ENCODE data around the gene ALKBH2. TPM values are rescaled to one million over a fixed set of nuclear protein-coding genes. Genes with fewer than 3 reads are reported as not detected.

The ALKBH2 gene
- total RNA-seq, 4 donors from 2014 or later, result 2.1 to 26.5 (median 19.1) TPM

DNA sequence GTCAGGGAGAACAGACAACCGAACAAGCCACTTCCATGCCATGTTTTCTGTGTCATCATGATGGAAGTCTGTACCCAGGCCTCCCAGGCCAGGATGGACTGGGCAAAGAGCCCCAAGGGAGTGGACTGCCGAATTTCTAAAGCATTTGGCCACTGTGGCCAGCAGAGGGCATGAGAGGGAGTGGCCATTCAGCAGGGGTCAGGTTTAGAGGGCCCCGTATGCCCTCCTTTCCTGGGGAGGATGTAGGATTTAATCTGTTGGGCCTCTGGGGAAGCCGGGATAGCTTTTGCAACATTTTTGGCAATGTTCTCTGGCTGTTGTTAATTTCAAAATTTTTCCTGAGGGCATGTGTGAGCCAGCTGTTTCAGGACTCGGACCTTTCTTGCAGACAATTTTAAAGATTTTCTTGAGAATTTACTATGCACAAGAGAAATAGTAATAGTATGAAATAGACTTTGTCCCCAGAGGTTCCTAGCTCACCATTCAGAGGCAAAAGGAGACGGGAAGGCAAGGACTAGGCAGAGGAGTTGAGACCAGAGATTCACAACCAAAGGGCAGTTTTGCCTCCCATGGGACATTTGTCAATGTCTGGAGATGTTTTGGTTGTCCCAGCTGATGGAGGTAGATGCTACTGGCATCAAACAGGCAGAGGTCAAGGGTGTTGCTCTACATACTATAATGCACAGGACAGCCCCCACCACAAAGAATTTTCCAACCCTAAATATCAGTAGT is 41.1 kb upstream of the ALKBH2 start:
- no peaks in the 10 kb centered on the region for H3K27me3 ChIP-seq
- peak; percentile 36 to 56 for DNase-seq
- no peaks in the 10 kb centered on the region for H3K4me1 ChIP-seq
- H3K27ac ChIP-seq, result peak overlapping the region; percentile 27 to 34
- no peak for TF ChIP-seq POLR2A (IDR thresholded peaks at IDR 0.05)
- TF ChIP-seq, protein P1, sequence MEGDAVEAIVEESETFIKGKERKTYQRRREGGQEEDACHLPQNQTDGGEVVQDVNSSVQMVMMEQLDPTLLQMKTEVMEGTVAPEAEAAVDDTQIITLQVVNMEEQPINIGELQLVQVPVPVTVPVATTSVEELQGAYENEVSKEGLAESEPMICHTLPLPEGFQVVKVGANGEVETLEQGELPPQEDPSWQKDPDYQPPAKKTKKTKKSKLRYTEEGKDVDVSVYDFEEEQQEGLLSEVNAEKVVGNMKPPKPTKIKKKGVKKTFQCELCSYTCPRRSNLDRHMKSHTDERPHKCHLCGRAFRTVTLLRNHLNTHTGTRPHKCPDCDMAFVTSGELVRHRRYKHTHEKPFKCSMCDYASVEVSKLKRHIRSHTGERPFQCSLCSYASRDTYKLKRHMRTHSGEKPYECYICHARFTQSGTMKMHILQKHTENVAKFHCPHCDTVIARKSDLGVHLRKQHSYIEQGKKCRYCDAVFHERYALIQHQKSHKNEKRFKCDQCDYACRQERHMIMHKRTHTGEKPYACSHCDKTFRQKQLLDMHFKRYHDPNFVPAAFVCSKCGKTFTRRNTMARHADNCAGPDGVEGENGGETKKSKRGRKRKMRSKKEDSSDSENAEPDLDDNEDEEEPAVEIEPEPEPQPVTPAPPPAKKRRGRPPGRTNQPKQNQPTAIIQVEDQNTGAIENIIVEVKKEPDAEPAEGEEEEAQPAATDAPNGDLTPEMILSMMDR (IDR thresholded peaks at IDR 0.05), result peak in 3 of 4 experiments; percentile 30 to 37 (median 32)
- intact Hi-C loops (cut with DNase I; ENCODE audit: low total_unique reads), result no loop called here
- H3K4me3 ChIP-seq, result no peak overlapping the region
- no peaks in the 10 kb centered on the region for H3K9me3 ChIP-seq
- no peaks in the 10 kb centered on the region for H3K36me3 ChIP-seq

DNA sequence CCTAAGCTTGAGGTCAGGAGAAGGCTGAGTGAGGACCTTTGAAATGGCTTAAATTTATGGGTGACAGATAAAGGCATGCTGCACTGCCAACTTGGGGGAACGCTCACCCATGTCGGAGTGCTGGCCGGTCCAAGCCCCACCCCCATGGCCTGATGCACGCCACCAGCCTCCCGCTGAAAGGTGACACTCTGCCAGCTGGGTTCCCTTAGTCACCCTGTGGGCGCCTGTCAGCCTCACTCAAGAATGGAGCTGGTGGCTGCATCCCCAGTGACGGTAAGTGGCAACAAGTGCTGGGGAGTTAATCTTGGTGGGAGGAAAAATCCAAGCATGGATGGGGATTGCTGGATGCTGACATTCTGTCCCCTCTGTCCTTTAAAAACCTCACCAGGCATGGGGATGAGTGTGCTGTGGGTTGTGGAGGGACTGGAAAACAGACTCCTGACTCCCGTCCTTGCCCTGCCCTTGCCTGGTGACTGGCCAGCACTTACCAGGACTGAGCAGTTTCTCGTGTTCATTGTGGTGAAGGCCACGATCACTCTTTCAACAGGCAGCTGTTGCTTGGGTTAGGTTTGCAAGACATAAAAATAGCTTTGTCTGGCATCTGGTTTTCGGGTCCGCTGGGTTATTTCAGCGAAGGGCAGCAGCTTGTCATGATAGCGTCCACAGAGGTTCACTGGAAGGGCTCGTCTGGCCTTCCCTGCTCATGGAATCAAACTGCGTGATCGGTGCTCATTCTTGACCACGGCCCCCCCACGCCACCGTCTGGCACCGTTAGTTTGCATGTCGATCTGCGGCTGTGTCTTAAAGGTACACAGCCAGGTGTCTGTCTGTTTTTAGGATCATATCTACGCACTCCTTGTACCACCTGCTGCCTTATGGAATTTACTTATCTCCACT is 38.1 kb upstream of the ALKBH2 start:
- Histone ChIP-seq H3K36me3 (no peaks in the 10 kb centered on the region), H3K4me3 (no peak overlapping the region), H3K27me3 (no peaks in the 10 kb centered on the region), H3K27ac (no peak overlapping the region), H3K4me1 (no peaks in the 10 kb centered on the region), H3K9me3 (no peaks in the 10 kb centered on the region)
- intact Hi-C loops (cut with DNase I; ENCODE audit: low total_unique reads), result no loop called here
- no peak for TF ChIP-seq POLR2A (IDR thresholded peaks at IDR 0.05)
- TF ChIP-seq, protein P1 (IDR thresholded peaks at IDR 0.05), result no peak
- DNase-seq, result no peak

DNA sequence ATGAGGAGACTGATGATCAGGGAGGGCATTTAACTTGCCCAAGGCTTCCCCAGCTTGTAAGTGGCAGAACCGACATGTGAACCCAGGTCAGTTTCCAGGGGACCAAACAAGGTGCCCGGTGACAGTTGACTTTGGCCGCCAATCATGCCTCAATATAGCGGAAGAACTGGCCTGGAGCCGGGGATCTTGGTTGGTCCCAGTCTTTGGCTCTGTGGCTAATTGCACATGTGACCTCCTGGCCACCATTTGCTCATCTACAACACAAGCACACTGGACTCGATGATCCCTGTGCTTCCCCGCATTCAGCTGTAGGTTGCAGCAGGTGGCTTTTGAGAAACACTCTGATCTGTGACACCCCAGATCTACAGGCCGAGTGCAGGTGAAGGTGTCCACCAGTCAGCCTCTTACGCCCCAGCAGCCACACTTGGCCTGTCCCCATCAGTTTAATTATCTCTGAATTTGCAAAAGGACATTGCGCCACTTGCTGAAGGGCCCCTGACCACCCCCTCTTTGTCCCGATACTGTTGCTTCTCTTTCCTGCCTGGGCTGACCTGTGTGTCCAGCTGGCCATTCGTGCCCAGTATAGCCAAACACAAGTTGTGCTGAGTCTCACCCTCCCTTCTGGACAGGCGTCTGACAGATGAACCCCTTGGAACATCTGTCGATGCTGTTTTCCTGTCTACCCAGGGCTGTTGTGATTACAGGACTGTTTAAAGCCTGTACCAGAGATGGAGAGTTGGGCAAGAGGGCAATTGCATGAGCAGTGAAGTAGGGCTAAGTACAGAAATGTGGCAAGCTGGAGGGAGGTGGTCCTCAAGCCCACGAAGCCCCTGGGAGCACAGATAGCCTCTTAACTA is 37.3 kb upstream of the ALKBH2 start:
- no peaks in the 10 kb centered on the region for H3K4me1 ChIP-seq
- no peaks in the 10 kb centered on the region for H3K9me3 ChIP-seq
- H3K27me3 ChIP-seq, result no peaks in the 10 kb centered on the region
- no peak overlapping the region for H3K4me3 ChIP-seq
- DNase-seq, result no peak
- H3K27ac ChIP-seq, result no peak overlapping the region
- TF ChIP-seq, protein P1 (IDR thresholded peaks at IDR 0.05), result no peak
- no peak for TF ChIP-seq POLR2A (IDR thresholded peaks at IDR 0.05)
- no peaks in the 10 kb centered on the region for H3K36me3 ChIP-seq
- intact Hi-C loops (cut with DNase I; ENCODE audit: low total_unique reads), result no loop called here

DNA sequence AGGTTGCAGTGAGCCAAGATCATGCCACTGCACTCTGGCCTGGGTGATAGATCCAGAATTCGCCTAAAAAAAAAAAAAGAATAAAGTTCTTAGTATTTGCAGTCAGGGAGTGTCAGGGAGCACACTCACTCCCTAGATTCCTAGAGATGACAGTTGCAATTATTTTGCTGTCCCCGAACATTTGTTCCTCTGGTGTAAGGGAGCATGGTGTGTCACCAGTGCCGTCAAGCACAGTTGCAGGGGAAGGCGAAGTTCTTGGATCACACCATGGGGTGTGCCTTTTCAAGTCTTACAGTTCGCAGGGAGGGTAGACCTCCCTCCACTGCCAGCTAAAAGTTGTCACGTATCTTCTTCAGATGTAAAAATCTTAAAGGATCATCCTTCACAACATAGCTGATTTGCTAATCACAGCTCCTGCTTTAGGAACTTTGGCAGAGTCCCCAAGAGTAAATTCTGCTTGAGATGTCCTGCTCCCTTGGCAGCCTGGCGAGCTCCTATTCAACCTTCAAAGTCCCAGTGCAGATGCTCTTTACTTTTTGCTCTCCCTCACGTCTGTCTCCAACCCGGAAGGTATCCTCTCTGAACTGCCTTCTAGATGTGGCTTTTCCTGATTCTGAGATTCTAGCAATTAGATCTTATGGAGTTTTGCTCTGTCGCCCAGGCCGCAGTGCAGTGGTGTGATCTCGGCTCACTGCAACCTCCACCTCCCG is 34.4 kb upstream of the ALKBH2 start:
- Histone ChIP-seq H3K4me1 (no peaks in the 10 kb centered on the region), H3K9me3 (no peaks in the 10 kb centered on the region), H3K27me3 (no peaks in the 10 kb centered on the region), H3K36me3 (no peaks in the 10 kb centered on the region), H3K4me3 (no peak overlapping the region), H3K27ac (no peak overlapping the region)
- no peak for DNase-seq
- intact Hi-C loops (cut with DNase I; ENCODE audit: low total_unique reads), result no loop called here
- TF ChIP-seq POLR2A (IDR thresholded peaks at IDR 0.05), result no peak
- TF ChIP-seq, protein P1 (IDR thresholded peaks at IDR 0.05), result no peak
